DMS 273 (cell line): ENCODE data around the gene MYL3.
"Not testable (repeated sequence)": the region's sequence is repeated elsewhere in the genome, so short reads cannot be mapped to it uniquely, and the experiment has no call there.

ENCODE experiments used
- DNase-seq: peaks from one replicate; lab custom pipeline; 2025; ENCODE audit not compliant: unreplicated experiment; lab: John Stamatoyannopoulos, UW

MYL3 gene

GRCh38 chr3:46863261-46863782 lies at the start of gene MYL3:
Gene MYL3, minus strand, starts transcription at chr3:46863444. Its CDS starts 54 bp downstream, at chr3:46863390.
- no peak for DNase-seq

GRCh38 chr3:46912986-46913385 lies 49.7 kb upstream of the MYL3 start:
- no peak for DNase-seq

GRCh38 chr3:46910914-46911313 lies 47.7 kb upstream of the MYL3 start:
- DNase-seq: not testable (repeated sequence)

- no peak for DNase-seq
Observed at GRCh38 chr3:46910166-46910760, 47.0 kb upstream of the MYL3 start.

DNA sequence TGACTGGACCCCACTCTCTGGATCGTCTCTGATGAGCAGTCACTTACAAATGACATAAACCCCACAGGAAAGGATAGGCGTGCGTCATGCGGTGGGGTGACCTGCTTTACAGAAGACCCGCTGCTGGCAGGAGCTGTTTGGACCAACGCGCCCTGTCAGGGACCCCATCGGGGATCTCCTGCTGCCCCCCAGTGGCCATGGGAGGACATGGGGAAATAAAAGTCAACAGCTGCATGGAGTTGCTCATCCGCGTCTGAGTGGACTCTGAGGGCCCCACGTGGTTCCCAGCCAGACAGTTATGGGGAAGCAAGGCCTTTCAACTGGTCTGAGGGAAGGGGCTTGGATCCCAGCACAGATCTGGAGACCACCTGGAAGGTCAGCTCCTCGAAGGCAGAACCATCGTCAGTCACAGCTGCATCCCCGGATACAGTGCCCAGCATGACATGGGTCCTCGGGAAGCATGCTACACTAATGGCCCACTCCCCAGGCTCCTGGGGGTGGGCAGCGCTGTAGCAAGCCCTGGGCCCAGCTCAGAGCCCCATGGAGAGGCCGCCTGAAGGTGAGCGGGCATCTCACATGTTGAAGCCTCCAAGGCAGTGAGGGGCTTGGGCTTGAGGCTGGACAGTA lies 46.4 kb upstream of the MYL3 start:
- peak; percentile 88 for DNase-seq

DNA sequence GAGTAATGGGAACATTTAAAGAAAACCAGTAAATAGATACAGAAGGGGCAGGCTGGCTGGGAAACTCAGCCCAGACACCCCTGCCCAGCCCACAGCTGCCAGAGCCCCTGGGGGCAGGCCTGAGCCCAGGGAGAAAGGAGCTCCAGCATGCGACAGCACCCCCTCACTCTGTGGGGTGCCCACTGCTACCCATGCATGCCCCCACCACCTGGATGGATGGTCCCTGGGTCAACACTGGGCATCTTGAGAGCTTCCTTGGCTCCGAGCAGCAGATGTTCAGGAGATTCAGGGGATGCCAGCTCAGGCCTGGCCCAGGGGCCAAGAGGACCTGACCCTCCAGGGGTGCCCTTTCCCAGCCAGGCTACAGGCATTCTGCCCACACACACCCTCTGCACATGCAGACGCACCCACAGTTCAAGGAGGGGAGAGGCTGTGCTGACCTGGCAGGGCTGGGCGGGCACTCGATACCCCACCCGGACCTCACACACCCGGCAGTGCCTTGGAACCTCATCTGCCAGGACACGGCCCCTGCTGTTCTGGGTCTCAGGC lies 45.8 kb upstream of the MYL3 start:
- DNase-seq: no peak

GRCh38 chr3:46908294-46908985 lies 45.2 kb upstream of the MYL3 start:
- DNase-seq: peak; percentile 13

- no peak for DNase-seq
Observed at GRCh38 chr3:46907960-46908293, 44.7 kb upstream of the MYL3 start.

- DNase-seq: no peak
Observed at GRCh38 chr3:46907271-46907670, 44.0 kb upstream of the MYL3 start.

DNA sequence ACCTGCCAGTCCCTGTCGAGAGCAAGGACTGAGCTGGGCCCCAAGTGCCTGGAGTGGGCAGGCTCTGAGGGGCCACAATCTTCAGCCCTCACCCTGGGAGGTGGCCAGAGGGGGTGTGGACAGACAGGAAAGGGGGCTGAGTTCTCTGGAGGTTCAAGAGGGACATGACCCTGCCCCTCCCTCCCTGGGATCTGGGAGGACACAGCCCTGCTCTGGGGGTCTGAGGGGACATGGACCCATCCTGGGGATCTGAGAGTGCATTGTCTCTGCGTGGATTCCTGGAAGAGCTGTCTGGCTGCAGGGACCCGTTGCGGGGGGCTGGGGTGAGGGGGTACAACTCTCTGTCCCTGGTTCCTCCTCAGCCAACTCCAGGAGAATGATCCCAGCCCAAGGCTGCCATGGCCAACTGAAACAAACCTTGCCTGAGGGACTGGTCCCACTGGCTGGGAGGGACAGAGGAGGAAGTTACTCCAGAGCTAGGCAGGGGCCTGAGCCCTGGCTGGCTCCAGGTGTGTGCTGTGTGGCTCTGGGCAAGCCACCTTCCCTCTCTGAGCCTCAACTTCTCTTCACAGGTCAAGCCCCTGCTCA lies 43.3 kb upstream of the MYL3 start:
- no peak for DNase-seq

DNA sequence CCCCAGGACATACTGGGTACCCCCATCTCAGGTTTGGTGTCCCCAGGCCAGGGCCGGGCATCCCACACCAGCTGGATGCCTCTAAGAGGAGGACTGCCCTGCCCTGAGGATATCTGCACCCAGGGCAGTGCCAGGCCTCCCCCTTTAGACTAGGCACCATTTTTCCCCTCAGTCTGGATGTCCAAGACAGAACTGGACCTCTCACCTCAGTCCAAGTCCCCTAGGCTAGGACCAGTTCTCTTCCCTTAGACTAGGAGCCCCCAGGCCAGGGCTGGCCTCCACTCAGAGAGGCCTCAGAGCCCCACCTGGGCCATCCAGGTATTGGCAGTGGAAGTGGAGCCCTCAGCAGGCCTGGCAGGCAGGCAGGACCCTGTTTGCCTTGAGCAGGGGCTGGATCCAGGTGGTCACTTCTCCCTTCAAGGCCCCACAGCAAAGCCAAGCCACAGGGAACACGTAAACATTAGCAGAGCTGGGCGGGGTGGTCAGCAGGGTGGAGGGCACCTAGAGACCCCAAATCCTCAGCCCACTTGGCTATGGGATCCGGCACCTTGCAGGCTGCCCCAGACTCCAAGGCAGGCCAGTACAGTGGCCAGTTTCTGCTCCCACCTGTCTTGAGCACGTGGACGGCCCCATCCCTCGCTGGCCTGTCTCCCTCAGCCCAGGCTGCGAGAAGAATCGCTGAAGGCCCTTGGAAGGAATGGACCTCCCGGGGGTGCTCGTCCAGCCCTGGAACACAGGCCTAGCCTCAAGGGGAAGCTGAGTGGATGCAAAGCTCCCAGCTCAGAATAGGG lies 42.6 kb upstream of the MYL3 start:
- no peak for DNase-seq

- no peak for DNase-seq
Observed at GRCh38 chr3:46905213-46905560, 41.9 kb upstream of the MYL3 start.

- no peak for DNase-seq
Observed at GRCh38 chr3:46904303-46905212, 41.3 kb upstream of the MYL3 start.

DNA sequence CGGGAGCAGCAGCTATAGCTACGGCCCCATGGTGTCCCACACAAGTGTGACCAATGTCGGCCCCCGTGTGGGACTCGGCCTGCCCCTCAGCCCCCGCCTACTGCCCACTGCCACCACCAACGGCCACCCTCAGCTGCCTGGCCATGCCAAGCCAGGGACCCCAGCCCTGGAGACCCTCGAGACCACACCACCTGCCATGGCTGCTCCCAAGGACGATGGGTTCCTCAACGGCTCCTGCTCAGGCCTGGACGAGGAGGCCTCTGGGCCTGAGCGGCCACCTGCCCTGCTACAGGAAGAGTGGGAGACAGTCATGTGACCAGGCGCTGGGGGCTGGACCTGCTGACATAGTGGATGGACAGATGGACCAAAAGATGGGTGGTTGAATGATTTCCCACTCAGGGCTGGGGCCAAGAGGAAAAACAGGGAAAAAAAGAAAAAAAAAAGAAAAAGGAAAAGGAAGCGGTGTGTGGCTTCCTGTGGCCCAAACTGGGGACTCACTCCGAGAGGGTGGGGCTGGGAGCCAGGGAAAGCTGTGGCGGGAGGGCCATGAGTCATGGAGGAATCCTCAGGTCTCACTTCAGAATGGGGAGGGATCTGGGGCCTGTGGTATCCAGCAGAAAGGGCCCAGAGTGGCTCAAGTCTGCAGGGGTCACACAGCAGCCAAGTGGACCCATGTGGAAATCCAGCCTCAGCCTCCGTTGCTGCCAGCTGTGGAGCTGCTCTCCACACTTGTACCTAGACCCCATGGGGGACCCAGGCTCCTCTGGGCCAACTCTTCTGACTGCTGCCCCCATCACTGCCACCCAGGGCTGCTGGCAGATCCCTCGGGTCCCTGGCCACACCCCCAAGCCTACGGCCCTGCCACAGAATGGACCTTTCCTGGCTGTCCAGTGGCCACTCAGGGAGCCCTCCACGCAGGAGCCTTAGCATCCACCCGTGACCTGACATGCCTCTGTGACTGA lies 40.4 kb upstream of the MYL3 start:
- no peak for DNase-seq

DNA sequence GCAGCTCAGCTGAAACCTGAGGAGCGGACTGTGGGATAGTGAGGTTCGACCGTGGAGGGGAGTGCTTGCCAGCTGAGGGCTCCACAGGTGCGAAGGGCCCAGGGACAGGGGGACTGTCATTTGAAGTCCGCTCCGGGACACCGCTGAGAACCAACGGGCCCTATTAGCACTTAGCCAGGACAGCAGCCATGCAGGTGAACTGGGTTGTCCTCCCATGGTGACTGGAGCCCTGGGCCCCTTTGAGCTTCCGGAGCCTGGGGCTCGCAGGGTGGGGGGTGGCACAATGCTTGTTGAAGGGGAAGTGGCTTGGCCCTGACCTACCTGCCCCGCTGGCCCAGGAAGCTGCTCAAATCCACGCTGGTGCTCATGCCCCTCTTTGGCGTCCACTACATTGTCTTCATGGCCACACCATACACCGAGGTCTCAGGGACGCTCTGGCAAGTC lies 39.0 kb upstream of the MYL3 start:
- no peak for DNase-seq

DNA sequence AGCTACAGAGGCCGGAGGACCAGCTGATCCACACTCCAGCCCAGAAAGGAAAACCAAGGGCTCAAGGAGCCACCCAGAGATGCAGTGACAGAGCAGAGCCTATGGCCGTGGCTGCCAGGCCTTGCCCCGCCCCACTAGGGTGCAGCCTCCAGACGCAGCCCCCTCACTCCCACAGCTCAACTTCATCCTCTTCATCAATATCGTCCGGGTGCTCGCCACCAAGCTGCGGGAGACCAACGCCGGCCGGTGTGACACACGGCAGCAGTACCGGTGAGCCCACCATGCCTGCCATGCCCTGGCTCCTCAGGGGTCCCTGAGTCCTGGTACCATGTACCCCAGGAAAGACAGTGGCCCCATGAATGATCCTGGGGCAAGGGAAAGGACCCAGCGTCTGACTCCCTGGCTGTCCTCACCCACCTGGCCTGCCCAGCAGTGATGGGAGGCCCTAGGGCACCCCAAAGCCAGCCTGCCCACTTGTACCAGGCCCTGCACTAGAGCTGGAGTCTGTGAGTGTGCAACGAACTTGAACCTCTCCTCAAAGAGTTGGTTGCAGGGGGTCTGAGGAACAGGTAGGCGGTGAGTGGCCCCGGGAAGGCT lies 38.4 kb upstream of the MYL3 start:
- DNase-seq: no peak

DNA sequence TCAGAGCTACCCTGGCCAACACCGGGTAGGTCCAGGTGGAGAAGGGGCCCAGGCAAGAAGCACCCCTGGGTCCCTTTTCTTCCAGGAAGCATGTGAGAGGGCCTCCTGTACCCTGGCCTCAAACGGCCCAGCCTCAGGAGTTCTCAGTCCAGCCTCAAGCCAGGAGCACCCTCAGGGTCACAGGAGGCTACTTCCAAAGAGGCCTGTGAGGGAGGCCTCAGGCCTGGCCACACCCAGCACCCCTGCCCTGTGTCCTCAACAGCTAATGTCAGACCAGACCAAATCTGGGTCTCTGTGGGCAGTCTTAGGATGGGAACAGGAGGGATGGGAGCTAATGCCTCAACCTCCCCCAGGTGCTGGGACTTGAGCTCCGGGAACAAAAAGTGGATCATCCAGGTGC lies 37.8 kb upstream of the MYL3 start:
- DNase-seq: no peak

DNA sequence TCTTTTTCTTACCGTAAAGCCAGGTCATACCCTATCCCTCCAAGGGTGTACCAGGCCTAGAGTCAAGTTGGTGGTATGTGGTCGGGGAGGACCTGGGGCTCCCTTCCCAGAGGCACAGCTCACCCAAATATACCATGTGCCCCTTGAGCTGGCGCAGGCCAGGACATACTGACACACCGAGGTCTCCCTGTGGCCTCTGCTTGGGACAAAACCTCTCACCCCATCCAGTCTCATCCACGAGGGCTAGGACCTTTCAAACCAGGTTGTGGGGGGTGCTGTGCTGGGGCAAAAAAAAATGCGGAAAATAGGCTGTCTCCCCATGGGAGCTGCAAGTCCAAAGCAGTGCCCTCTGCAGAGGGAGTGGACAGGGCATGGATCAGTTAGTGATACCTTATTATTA lies 37.1 kb upstream of the MYL3 start:
- no peak for DNase-seq

DNA sequence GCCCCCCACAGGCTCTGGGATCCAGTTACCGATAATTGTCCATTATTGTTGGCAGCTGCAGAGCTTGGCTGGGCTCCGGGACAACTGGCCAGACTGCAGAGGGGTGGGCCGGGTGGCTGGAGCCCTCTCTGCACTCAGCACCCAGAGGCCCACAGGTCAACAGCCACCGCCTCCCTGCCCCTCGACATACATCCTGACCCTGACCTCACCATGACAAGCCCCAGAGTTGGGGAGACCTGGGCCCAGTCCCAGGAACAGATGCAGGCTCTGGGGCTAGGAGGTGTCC lies 36.7 kb upstream of the MYL3 start:
- DNase-seq: peak; percentile 53
